Measurements from ENCODE around the gene CYP2R1.

The CYP2R1 gene, protein sequence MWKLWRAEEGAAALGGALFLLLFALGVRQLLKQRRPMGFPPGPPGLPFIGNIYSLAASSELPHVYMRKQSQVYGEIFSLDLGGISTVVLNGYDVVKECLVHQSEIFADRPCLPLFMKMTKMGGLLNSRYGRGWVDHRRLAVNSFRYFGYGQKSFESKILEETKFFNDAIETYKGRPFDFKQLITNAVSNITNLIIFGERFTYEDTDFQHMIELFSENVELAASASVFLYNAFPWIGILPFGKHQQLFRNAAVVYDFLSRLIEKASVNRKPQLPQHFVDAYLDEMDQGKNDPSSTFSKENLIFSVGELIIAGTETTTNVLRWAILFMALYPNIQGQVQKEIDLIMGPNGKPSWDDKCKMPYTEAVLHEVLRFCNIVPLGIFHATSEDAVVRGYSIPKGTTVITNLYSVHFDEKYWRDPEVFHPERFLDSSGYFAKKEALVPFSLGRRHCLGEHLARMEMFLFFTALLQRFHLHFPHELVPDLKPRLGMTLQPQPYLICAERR

DNA sequence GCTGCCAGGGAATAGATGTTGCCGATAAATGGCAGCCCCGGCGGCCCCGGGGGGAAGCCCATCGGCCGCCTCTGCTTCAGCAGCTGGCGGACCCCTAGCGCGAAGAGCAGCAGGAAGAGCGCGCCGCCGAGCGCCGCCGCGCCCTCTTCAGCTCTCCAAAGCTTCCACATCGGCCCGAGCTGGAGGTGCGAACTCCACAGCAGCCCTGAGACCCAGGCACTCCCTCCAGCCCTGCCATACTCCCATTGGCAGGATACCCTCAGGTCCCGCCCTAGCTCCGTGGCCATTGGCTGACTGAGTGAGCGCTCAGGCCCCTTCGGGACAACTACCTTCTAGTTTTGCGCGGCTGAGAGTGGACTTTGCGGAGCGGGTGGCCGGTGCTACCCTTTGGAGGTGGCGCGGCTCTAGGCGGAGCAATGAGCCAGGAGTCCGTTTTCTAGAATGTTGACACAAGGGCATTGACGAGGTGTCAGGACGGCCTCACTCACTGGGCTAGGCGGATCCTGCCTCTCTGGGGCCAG is at the start of gene CYP2R1:
TSS of gene CYP2R1 (minus strand) at position 196 of the 521 bp plus-strand sequence. CDS start at position 170, 26 bp downstream.
- DNase-seq (ENCODE audit: low read depth, low spot score) = peak; percentile 70

GRCh38 chr11:14938936-14939335 is 46.9 kb upstream of the CYP2R1 start:
- no peak for DNase-seq (ENCODE audit: low read depth, low spot score)

DNA sequence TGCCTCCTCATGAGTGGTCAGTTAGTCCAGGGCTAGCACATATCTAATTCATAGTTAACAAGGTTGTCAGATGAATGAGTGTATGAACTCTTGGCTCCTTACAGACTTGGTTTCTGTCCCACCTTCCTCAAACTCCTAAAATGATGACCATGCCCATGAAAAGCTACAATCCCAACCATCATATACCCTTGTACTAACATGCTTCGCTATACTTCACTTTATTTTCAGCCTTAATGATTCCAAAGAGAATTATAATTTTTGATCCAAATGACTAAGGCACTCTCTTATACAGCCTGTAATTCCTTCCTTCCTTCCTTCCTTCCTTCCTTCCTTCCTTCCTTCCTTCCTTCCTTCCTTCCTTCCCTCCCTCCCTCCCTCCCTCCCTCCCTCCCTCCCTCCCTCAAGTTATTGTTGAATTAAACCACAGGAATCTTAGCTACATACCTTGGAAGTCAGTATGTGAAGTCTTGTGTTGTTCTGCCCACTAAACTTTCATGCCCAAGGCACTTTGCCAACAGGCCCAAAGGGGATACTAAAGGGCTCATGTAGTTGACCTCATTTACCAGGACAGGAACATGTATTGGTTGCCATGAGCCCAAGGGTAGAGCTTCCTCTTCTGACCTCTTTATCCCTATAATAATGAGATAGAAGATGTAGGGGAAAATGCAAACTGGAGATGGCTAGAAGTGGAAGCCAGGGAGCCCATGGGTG is 42.8 kb upstream of the CYP2R1 start:
- DNase-seq (ENCODE audit: low read depth, low spot score) = no peak

GRCh38 chr11:14932447-14932846 is 40.4 kb upstream of the CYP2R1 start:
- no peak for DNase-seq (ENCODE audit: low read depth, low spot score)

DNA sequence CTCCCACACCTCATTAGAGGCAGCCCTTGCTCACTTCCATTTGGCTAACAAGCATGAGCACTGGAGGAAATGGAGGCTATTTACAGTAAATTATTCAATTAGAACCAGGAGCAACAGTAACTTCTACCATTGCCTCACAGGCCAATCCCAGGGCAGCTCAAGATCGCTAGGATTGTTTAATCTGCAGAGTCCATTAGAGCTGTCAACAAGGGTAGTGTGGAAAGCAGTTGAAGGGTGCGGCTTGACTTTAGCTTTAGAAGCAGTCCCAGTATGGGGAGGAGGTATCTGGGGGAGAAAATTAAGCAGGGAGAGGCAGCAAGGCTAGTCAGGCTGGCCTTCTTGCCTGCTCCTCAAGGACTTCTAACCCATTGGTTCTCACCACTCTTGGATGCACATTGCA is 38.3 kb upstream of the CYP2R1 start:
- DNase-seq (ENCODE audit: low read depth, low spot score) = no peak

- no peak for DNase-seq (ENCODE audit: low read depth, low spot score)
Observed at GRCh38 chr11:14927146-14927545, 35.1 kb upstream of the CYP2R1 start.

DNA sequence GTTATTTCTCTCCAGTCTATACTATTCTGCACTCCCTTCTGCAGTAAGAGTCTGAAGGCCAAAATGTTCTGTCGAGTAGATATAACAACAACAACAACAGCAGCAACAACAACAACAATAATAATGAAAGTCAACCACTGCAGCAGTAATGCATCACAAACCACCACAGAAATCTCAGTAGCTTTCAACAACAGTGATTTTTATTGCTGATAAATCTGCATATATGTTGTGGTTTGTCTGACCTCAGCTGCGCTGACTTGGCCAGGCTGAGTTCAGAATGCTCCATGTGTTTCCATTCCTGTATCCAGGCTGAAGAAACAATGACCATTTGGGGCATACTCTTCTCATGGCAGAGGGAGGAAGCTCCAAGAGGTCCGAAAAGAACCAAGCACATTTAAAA is 32.3 kb upstream of the CYP2R1 start:
- no peak for DNase-seq (ENCODE audit: low read depth, low spot score)

GRCh38 chr11:14916403-14916802 is 24.4 kb upstream of the CYP2R1 start:
- no peak for DNase-seq (ENCODE audit: low read depth, low spot score)

DNA sequence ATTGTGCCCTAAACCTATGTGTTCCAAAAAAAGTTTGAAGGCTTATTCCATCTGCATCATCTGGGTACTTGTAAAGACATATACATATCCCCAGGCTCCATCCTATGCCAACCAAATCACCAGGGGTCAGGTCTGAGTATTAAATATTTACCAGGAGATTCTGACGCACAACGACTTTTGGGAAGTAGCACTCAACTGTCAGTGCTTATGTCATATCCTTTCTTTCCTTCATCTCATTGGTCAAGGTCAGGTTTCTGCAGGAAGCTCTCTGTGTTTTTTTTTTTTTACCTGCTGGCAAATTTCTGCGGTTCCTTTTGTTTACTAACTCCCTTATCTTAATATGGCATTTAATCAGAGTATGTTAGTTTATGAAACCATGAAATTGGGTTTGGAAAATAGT is 22.5 kb upstream of the CYP2R1 start:
- no peak for DNase-seq (ENCODE audit: low read depth, low spot score)

DNA sequence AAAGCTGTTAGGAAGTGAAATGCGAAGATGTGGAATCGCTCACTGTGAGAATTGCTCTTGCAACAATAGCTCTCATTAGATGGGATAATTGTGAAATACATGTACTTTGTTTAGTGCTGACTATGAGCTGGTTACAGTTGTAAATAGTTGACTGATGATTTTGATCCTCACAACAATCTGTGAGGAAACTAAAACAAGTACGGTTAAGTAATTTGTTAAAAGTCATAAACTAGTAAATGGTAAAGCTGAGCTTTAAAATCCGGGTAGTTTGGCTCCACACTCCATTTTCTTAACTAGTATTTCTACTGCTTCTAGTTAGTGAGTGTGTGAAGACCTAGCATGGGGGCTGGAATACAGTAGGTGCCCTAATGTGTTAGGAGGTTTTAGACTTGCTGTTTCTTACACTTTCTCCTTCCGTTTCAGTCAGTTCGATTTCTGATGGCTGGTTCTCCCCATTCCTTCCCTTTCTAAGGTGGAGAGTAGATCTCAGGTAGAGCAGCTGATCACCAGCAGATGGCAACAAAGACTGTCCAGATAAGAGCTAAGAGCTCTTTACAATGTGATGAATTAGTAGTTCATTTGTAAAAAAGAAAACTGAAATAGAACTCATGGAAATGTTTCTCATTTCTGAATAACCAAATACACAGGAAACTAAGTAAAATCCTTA is 16.3 kb upstream of the CYP2R1 start:
- DNase-seq (ENCODE audit: low read depth, low spot score) = no peak

GRCh38 chr11:14907411-14908213 is 15.6 kb upstream of the CYP2R1 start:
- peak; percentile 70 for DNase-seq (ENCODE audit: low read depth, low spot score)

- DNase-seq (ENCODE audit: low read depth, low spot score) = no peak
Observed at GRCh38 chr11:14906993-14907392, 15.0 kb upstream of the CYP2R1 start.

- DNase-seq (ENCODE audit: low read depth, low spot score) = no peak
Observed at GRCh38 chr11:14906578-14906977, 14.5 kb upstream of the CYP2R1 start.

DNA sequence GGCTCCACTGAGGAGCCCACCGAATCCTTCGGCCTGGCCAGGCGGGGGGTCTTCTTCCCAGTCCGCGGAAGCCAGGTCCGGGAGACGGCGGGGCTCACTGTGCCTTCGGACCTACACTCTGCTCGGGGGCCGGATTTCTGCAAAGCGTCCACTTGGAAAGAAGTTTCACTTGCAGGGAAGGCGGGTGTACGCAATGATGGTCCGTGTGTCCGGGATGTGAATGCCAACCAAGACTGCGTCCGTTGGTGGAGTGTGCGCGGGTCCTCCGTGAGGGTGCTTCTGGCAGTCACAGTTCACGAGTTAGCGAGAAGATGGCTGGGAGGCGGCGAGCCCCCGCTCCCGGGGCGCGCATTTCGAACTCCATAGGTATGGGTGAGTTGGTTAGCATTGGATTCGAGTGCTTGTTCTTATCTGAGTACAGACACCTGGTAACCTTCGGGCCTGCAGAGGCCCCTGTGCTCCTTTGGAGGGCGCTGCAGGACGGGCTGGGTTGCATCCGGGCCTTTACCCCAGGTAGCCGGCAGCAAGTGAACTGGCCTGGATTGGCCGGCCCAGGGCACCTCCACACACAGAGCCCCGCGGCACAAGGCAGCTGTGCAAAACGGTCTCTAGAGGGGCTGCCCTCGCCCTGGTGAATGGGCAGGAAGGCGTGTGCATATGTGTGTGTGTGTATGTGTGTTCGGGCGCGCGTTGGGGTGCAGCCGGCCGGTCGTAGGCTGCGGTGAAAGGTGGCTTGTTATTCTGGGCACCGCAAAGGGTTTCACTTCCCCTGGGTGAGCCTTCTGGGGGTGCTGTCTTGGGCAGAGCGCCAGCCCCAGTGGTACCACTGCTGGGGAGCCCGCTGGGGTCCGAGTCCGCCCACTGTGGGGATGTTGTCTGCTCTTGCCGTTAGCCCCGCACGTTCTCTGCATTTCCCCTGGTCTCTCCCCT is 13.3 kb upstream of the CYP2R1 start:
- peak; percentile 34 for DNase-seq (ENCODE audit: low read depth, low spot score)

- peak; percentile 60 for DNase-seq (ENCODE audit: low read depth, low spot score)
Observed at GRCh38 chr11:14904745-14905103, 12.7 kb upstream of the CYP2R1 start.

- no peak for DNase-seq (ENCODE audit: low read depth, low spot score)
Observed at GRCh38 chr11:14902650-14903350, 10.8 kb upstream of the CYP2R1 start.

- DNase-seq (ENCODE audit: low read depth, low spot score) = no peak
Observed at GRCh38 chr11:14898906-14899305, 6.9 kb upstream of the CYP2R1 start.

GRCh38 chr11:14898355-14898754 is 6.3 kb upstream of the CYP2R1 start:
- DNase-seq (ENCODE audit: low read depth, low spot score) = no peak

All from activated naive CD8-positive, alpha-beta T cell treated with anti-CD3 and anti-CD28 coated beads, Interleukin-2, amount 50 U/mL, for 16 hours (primary cell).